K562 (cell line): ENCODE measurements around the gene NUAK2. TPM values are rescaled to one million over a fixed set of nuclear protein-coding genes. Genes with fewer than 3 reads are reported as not detected.

Experiments used
- ATAC-seq: fragments of 200-7000 bp; cut with Tn5 transposase; 3 replicates; pipeline ENCODE4 v1.9.1; 2020; ENCODE audit warnings: moderate library complexity
- BruUV-seq: library from RNA; stranded (reverse); fragments of 400-500 nt; replicated peaks from 2 replicates; lab custom pipeline; 2021; lab: Mats Ljungman, UMichigan
- CTCF ChIA-PET: fragments of 300-600 bp; formaldehyde crosslinking; extraction: SDS; loops from one replicate; lab custom pipeline; 2021; ENCODE audit warnings: low intra/inter-chr PET ratio; lab: Yijun Ruan, JAX
- POLR2A ChIA-PET: fragments of 300-600, 350-650 bp; sonication (Branson Sonifier 250); formaldehyde crosslinking; extraction: SDS; loops from one replicate; lab custom pipeline; 2021; ENCODE audit warnings: antibody characterized with exemption, inconsistent platforms; lab: Yijun Ruan, JAX
- DNase-seq, 4 experiments: peaks; one replicate each; pipeline versions ENCODE4 v3.0.0 to v3.0.0-alpha.2; 2011 to 2018; ENCODE audit warnings: low spot score in 3 of 4, mixed read lengths in 3 of 4; ENCODE audit errors: extremely low read depth in 1 of 4
- FAIRE-seq: peaks from 2 replicates; lab custom pipeline; 2011; peaks lifted over from hg19 to GRCh38; lab: Jason Lieb, UNC
- H2AFZ ChIP-seq: 2 replicates; pipeline ENCODE4 v1.6.0; 2011; ENCODE audit warnings: low read depth, low read length, control low read depth, inconsistent platforms
- H3K27ac ChIP-seq: fragments of 200-600 bp; 3 replicates; pipeline ENCODE4 v1.8.0; 2011; ENCODE audit warnings: low read depth, mild to moderate bottlenecking, control low read depth, inconsistent platforms, low read length, moderate library complexity, mixed read lengths; ENCODE audit errors: extremely low read depth
- H3K27me3 ChIP-seq, 2 experiments: fragments of 300-600 bp in 1 of 2; 2 replicates in 1 of 2; 3 replicates in 1 of 2; pipeline versions ENCODE4 v1.6.0 to v1.8.0; 2011; ENCODE audit warnings: inconsistent platforms in 2 of 2, low read length in 2 of 2, mild to moderate bottlenecking in 1 of 2, mixed read lengths in 1 of 2, moderate library complexity in 1 of 2; ENCODE audit not compliant: control insufficient read depth in 2 of 2, insufficient read depth in 2 of 2
- H3K36me3 ChIP-seq: fragments of 300-600 bp; 3 replicates; pipeline ENCODE4 v1.8.0; 2011; ENCODE audit warnings: mild to moderate bottlenecking, low read length, inconsistent platforms; ENCODE audit not compliant: control insufficient read depth, insufficient read depth
- H3K4me1 ChIP-seq, 2 experiments: fragments of 200-600 bp in 1 of 2; replicated peaks in 1 of 2; 2 replicates in 1 of 2; 3 replicates in 1 of 2; pipeline versions ENCODE4 v1.5.1 to v1.8.0; 2011; ENCODE audit warnings: inconsistent platforms in 2 of 2, low read length in 2 of 2, mild to moderate bottlenecking in 1 of 2, mixed read lengths in 1 of 2, moderate library complexity in 1 of 2; ENCODE audit not compliant: control insufficient read depth in 2 of 2, insufficient read depth in 2 of 2
- H3K4me2 ChIP-seq: 2 replicates; pipeline ENCODE4 v1.6.1; 2011; ENCODE audit warnings: low read length, control low read depth, inconsistent platforms, mixed read lengths; ENCODE audit not compliant: insufficient read depth
- H3K4me3 ChIP-seq: fragments of 200-600 bp; sonication (generic), shearing (Covaris generic); 2 replicates; pipeline ENCODE4 v1.5.1; 2016; ENCODE audit warnings: control low read depth, inconsistent platforms
- H3K79me2 ChIP-seq: fragments of 200-600 bp; 3 replicates; pipeline ENCODE4 v1.8.0; 2011; ENCODE audit warnings: low read length, inconsistent platforms; ENCODE audit not compliant: control insufficient read depth, insufficient read depth
- H3K9ac ChIP-seq, 2 experiments: 2 replicates each; pipeline versions ENCODE4 v1.6.0 to v1.6.1; 2011; ENCODE audit warnings: low read depth in 2 of 2, low read length in 2 of 2, control low read depth in 1 of 2, inconsistent platforms in 1 of 2, mild to moderate bottlenecking in 1 of 2, mixed read lengths in 1 of 2; ENCODE audit not compliant: insufficient read depth in 1 of 2
- H3K9me1 ChIP-seq: one replicate; pipeline ENCODE4 v1.6.0; 2011; ENCODE audit warnings: inconsistent platforms, mild to moderate bottlenecking, low read length, moderate library complexity; ENCODE audit not compliant: control insufficient read depth, insufficient read depth
- H3K9me3 ChIP-seq: replicated peaks from 2 replicates; pipeline ENCODE4 v1.5.1; 2011; ENCODE audit warnings: low read depth, low read length, inconsistent platforms; ENCODE audit not compliant: control insufficient read depth, insufficient read depth
- H4K20me1 ChIP-seq: replicated peaks from 2 replicates; pipeline ENCODE4 v1.6.1; 2011; ENCODE audit warnings: low read length, inconsistent platforms, mixed read lengths; ENCODE audit not compliant: control insufficient read depth, insufficient read depth
- CREB5 ChIP-seq: fragments of 250-450 bp; sonication (Bioruptor Pico); IDR thresholded peaks from 2 replicates; pipeline ENCODE4 v1.5.0; 2020; ENCODE audit warnings: mild to moderate bottlenecking
- EP400 ChIP-seq: fragments of 450-650 bp; IDR thresholded peaks from 2 replicates; pipeline ENCODE4 v1.6.1; 2017; ENCODE audit warnings: antibody characterized with exemption, mild to moderate bottlenecking, moderate library complexity
- MAFK ChIP-seq: IDR thresholded peaks from 2 replicates; pipeline ENCODE4 v1.6.1; 2011; ENCODE audit warnings: low read length, improper control_type of control experiment
- RBM25 ChIP-seq: fragments of 200-400 bp; formaldehyde crosslinking; IDR thresholded peaks from 2 replicates; pipeline ENCODE4 v1.6.1; 2018; ENCODE audit warnings: low read length, low read depth, moderate library complexity; ENCODE audit not compliant: severe bottlenecking
- TSHZ1 ChIP-seq: fragments of 250-450 bp; sonication (Bioruptor Pico); IDR thresholded peaks from 2 replicates; pipeline ENCODE4 v1.4.0; 2020; ENCODE audit warnings: mild to moderate bottlenecking, moderate library complexity
- ZNF12 ChIP-seq: sonication (generic); formaldehyde crosslinking; IDR thresholded peaks from 2 replicates; pipeline ENCODE4 v1.4.0; 2020; ENCODE audit warnings: mild to moderate bottlenecking, missing genetic modification reagents
- ZNF143 ChIP-seq: sonication (generic); formaldehyde crosslinking; IDR thresholded peaks from 2 replicates; pipeline ENCODE4 v1.9.0; 2022; ENCODE audit warnings: mild to moderate bottlenecking, missing genetic modification reagents
- ZNF311 ChIP-seq: fragments of 250-450 bp; sonication (Bioruptor Pico); IDR thresholded peaks from 2 replicates; pipeline ENCODE4 v1.4.0; 2020; ENCODE audit warnings: mild to moderate bottlenecking, moderate library complexity
- ZNF583 ChIP-seq: fragments of 250-450 bp; sonication (Bioruptor Pico); IDR thresholded peaks from 2 replicates; pipeline ENCODE4 v1.4.0; 2020
- WGBS: fragments of 100-300 bp; shearing (Covaris generic); methylation state at CpG from one replicate; pipeline ENCODE4 v1.1.6; 2016; ENCODE audit warnings: low coverage, mixed read lengths; ENCODE audit not compliant: insufficient coverage; ENCODE audit errors: missing lambda C conversion rate; 5-methylcytosine and 5-hydroxymethylcytosine counted together
- in situ Hi-C: fragments of 300-500 bp; cut with MboI; formaldehyde crosslinking; loops from 4 replicates; pipeline ENCODE4 v1.15.0; 2018; ENCODE audit warnings: inconsistent platforms, mixed read lengths
- intact Hi-C: fragments of 100-400 bp; cut with micrococcal nuclease; formaldehyde crosslinking; loops from 2 replicates; pipeline ENCODE4 v1.14.2; 2022
- polyA plus RNA-seq, 8 experiments: library from polyadenylated mRNA; depleted of rRNA in 4 of 8; stranded (reverse) in 5 of 8; unstranded in 3 of 8; fragments of >200 nt; fragmentation: Nextera tagmentation in 2 of 8; fragmentation: Illumina TruSeq in 1 of 8; extraction: Ambion mirVana in 2 of 8; extraction: Trizol in 1 of 8; gene quantifications; 2 replicates each; pipeline versions ENCODE4 v1.2.1 to v1.2.3, GENCODE V29; 2011 to 2014; ENCODE audit warnings: inconsistent platforms in 1 of 8, missing spikeins in 1 of 8
- total RNA-seq, 7 experiments: library from RNA; depleted of rRNA in 6 of 7; stranded (reverse); fragments of >200 nt in 6 of 7; fragmentation: Illumina TruSeq in 2 of 7; extraction: Trizol in 2 of 7; gene quantifications; 2 replicates each; pipeline versions ENCODE4 v1.2.1 to v1.2.3, GENCODE V29; 2011 to 2021; ENCODE audit warnings: low replicate concordance in 1 of 7

NUAK2 gene
- total and polyA plus RNA-seq, 9 of the 15 experiments (the other 6 are each of a cell fraction or from before 2014, with no cell fraction given) = 0.04 to 0.44 (median 0.14) TPM

GRCh38 chr1:205338011-205338410, 16.5 kb upstream of the NUAK2 start (continued):
- TF ChIP-seq RBM25 (no peak), ZNF583 (CRISPR knock-in tag) (no peak), MAFK (no peak), CREB5 (CRISPR knock-in tag) (no peak), ZNF143 (CRISPR knock-in tag) (no peak), ZNF311 (CRISPR knock-in tag) (no peak)

DNA sequence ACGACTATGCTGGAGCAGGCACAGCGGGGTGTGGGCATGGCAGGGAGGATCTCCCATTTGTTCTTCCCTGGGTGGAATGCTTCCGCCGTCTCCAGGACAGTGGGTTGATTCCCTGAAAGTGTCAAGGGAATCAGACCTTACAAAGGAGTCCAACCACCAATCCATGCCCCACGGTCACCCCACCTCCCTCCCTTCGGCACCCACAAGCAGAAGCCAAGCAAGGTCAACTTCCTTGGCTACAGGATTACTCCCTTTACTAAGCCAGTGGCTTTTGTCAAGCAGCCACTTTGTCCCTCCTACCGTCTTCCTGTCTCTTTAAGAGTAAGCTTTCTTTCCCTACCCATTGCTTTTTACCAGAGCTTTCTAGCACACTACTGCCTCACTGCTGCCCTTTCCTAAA, 15.9 kb upstream of the NUAK2 start:
- H3K4me3 ChIP-seq = no peak overlapping the region
- under 1% methylated on average over 7 of the region's 7 CpGs for WGBS
- POLR2A ChIA-PET = interaction anchor here (0.6 to 1.1 kb wide), 2 partner anchors 12 to 69 kb away, joined by 3 to 4 read pairs; no protein-coding TSS in a partner anchor
- no peaks in the 10 kb centered on the region for H3K36me3 ChIP-seq
- peaks cover 4% of the 10 kb centered on the region; the same call in 1 of the 2 replicates for H4K20me1 ChIP-seq
- DNase-seq = no peak
- no peak overlapping the region for H2AFZ ChIP-seq
- in situ Hi-C loops (no loop called here), intact Hi-C loops (no loop called here)
- no peaks in the 10 kb centered on the region for H3K79me2 ChIP-seq
- H3K9me1 ChIP-seq = no peaks in the 10 kb centered on the region
- no peak for ATAC-seq
- no peak overlapping the region for H3K9ac ChIP-seq
- TF ChIP-seq TSHZ1 = no peak
- no peak for TF ChIP-seq EP400
- TF ChIP-seq ZNF12 (CRISPR knock-in tag) = no peak
- H3K4me2 ChIP-seq = no peak overlapping the region
- H3K27ac ChIP-seq = no peak overlapping the region
- H3K27me3 ChIP-seq = peaks cover 11 to 52% of the 10 kb centered on the region in 2 experiments
- no peaks in the 10 kb centered on the region for H3K4me1 ChIP-seq
- FAIRE-seq = no peak
- H3K9me3 ChIP-seq = no peaks in the 10 kb centered on the region
- no TSS peak for BruUV-seq
- CTCF ChIA-PET = interaction anchor here (2.8 kb wide), 1 partner anchor 186 kb away, joined by 28 read pairs; no protein-coding TSS in a partner anchor
